ENCODE measurements around the gene DKK3.

- no peak for TF ChIP-seq CTCF (IDR thresholded peaks at IDR 0.05; ENCODE audit: low read depth, low read length, missing input control)
- no peak for TF ChIP-seq EGR1 (IDR thresholded peaks at IDR 0.05; ENCODE audit: low read depth in 2 of 2)
- no peak for TF ChIP-seq GABPA (IDR thresholded peaks at IDR 0.05 in 1 of 2, conservative IDR thresholded peaks at IDR 0.05 in 1 of 2)
- no peak for TF ChIP-seq HNF4G (IDR thresholded peaks at IDR 0.05)
- no peak for TF ChIP-seq ZBTB33 (IDR thresholded peaks at IDR 0.05)
- no peak for TF ChIP-seq JUND (IDR thresholded peaks at IDR 0.05)
- TF ChIP-seq RAD21 (IDR thresholded peaks at IDR 0.05) = no peak
- TF ChIP-seq TAF1 (conservative IDR thresholded peaks at IDR 0.05) = no peak
- no peak for TF ChIP-seq RXRA (IDR thresholded peaks at IDR 0.05)
- TF ChIP-seq SP1 (IDR thresholded peaks at IDR 0.05) = no peak
- no peak for TF ChIP-seq YY1 (IDR thresholded peaks at IDR 0.05)
- no peak for TF ChIP-seq REST (IDR thresholded peaks at IDR 0.05)
- TF ChIP-seq ATF3 (IDR thresholded peaks at IDR 0.05) = no peak
These were observed 71.0 kb downstream of the DKK3 start for GRCh38 chr11:11937433-11937832.
